ENCODE measurements around the gene FPGS.

The FPGS gene

DNA sequence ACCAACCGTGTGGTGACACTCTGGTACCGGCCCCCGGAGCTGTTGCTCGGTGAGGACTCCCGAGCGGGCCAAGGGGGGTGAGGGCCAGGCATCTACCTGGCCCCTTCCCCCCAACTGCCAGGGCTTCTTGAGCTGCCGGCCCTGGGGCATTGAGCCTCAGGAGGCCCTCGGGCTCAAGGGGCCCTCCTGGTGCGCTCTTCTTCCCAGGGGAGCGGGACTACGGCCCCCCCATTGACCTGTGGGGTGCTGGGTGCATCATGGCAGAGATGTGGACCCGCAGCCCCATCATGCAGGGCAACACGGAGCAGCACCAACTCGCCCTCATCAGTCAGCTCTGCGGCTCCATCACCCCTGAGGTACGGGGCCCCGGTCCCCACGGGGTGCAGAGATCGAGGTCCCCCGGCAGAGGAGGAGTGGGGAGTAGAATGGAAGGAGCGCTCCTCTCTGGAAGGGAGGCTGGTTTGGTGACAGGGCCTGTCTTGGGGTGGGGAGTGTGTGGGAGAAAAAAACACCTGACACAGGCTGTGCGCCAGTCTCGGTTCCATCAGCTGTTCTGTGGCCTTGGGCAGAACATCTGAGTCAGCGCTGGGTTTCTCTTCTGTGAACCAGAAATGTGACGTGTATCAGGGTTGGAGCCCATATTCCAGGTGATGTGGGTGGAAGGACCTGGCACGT is 14.2 kb upstream of the FPGS start:
- no peak for DNase-seq

DNA sequence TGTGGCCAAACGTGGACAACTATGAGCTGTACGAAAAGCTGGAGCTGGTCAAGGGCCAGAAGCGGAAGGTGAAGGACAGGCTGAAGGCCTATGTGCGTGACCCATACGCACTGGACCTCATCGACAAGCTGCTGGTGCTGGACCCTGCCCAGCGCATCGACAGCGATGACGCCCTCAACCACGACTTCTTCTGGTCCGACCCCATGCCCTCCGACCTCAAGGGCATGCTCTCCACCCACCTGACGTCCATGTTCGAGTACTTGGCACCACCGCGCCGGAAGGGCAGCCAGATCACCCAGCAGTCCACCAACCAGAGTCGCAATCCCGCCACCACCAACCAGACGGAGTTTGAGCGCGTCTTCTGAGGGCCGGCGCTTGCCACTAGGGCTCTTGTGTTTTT is 13.5 kb upstream of the FPGS start:
- no peak for DNase-seq

DNA sequence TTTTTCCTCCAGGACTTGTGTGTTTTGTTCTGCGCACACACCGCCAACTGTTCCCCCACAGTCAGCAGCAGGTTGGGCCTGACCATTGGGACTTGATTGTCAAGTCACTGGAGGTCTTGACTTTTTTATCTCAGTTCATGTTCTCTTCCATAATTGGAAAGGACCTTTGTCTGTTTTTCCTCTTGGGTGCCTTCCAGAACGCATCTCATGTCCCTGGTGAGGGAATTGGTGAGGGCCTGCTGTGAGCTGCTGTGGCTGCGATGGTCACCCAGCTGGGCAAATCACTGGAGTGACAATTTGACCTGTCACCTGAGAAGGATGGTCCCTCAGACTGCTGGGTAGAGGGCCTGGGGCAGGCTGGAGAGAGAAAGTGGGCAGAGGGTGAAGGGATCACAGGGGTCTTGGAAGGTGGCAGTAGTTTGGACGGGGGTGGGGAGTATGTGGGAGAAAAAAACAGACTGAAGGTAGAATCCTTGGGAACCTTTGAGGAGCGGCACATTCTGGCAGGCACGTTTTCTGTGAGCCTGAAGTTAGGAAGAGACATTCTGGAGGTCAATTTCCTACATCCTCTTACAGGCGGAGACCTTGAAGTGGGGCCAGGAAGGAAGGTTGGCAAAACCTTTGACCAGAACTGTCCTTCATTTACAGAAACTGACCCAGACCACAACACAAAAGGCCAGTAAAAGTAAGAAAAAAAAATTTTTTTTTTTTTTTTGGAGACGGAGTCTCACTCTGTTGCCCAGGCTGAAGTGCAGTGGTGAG is 12.4 kb upstream of the FPGS start:
- DNase-seq, result no peak

DNA sequence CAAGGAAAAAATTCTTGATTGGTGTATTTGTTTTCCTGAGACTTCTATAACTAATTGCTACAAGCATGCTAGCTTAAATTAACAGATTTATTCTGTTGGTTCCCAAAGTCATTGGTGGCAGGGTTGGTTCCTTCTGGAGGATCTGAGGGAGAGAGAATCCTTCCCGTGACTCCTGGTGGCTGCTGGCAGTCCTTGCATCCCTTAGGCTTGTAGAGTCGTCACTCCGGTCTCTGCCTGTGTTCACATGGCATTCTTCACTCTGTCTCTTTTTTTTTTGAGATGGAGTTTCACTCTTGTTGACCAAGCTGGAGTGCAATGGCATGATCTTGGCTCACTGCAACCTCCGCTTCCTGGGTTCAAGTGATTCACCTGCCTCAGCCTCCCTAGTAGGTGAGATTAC is 11.6 kb upstream of the FPGS start:
- no peak for DNase-seq

DNA sequence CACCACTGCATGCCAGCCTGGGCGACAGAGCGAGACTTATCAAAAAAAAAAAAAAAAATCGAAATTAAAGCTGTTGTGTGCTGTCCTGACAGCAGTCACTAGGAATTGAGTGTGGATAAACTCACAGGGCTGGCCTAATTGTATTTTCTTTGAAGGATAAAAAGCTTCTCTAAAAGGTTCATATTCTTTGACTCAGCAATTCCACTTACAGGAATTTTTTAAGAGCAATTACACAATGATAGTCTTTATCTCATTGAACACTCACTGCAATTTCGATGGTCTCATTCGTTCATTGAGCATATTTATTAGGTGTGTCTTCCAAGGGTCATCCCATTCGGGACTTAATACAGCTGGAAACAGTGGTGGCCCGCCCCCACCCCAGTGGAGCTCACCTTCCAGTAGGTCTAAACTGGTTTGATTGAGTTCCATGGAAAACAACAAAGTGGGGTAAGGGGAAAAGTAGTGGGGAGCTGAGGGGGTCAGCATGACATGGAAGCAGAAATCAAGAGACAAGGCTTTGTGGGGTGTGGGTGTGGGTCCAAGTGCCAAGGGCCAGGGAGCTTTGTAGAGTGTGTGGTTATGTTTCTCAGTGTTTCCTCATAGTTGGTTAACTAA is 10.2 kb upstream of the FPGS start:
- no peak for DNase-seq

DNA sequence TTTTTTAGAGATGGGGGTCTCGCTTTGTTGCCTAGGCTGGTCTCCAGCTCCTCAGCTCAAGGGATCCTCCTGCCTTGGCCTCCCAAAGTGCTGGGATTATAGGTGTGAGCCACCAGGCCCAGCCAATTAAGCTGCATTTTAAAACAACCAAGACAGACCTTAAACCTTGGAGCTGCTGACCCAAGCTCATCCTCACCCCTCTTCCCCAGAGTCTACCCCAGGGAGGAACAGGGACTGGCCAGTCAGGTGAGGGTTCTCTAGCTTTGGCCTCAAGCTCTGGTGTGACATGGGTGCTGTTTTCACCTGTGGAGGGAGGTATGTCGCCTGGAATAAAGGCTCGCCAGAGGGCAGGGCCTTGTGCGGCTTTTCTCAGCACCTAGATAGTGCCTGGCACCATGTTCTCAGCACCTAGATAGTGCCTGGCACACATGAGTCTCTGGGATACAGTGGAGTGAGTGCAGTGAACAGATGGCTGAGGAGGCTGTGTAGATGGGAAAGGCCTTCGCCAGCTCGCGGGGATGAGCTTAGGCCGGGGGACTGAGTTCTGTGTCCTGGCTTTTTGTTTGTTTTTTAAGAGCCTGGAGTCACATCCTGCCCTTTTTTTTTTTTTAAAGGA is 9.5 kb upstream of the FPGS start:
- DNase-seq, result no peak

DNA sequence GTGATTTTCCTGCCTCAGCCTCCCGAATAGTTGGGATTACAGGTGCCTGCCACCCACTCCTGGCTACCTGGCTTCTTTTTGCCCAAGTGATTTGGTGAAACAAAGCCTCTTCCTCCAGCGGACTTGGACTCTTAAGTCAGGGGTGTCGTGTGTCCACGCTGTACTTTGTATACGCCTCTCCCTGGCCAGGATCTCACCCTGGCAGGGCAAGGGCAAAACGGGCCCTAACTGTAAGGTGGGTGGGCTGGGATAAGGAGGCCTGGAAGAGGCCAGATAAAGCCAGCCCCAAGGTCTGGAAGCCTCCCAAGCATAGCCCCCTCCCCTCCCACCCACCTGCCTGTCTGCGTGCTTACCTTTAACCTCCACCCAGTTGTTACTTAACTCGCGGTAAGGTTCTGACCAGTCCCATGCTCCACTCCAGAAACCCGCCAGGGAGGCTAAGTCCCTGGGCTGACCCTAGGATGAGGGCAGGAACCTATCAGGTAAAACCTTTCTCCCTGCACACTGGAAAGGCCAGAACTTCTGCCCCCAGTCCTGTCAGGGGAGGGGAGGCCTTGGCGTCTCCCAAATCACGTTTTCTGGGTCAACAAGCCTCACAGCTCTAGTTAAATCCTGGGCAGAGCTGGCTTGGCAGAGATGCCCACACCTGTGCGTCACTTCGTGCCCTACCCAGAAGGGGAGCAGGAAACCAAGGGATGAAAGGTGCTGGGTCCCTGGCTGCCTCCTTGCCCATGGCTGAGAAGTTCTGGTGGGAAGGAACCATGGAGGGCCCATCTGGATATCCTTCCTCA is 8.5 kb upstream of the FPGS start:
- no peak for DNase-seq

DNA sequence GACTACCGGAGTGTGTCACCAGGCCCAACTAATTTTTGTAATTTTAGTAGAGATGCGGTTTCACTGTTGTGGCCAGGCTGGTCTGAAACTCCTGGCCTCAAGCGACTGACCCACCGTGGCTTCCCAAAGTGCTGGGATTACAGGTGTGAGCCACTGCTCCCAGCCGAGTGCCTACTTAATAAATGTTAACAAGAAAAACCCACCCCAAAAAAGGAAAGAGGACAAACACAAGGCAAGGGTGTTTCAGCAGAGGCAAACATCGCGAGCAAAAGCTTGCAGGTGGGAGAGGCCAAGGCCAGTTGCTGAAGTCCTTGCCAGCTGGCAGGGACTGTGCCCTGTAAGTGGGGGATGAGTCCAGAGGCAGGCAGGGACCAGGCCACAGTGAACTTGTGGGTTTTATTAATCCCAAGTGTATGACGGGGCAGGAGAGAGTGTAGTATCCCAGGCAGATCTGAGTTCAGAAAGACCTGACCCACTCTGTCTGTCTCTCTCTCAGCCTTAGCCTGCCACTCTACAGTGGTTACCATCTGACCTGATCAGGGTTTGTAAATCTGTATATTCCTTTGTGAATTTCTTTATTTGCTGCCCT is 6.4 kb upstream of the FPGS start:
- DNase-seq, result no peak

DNA sequence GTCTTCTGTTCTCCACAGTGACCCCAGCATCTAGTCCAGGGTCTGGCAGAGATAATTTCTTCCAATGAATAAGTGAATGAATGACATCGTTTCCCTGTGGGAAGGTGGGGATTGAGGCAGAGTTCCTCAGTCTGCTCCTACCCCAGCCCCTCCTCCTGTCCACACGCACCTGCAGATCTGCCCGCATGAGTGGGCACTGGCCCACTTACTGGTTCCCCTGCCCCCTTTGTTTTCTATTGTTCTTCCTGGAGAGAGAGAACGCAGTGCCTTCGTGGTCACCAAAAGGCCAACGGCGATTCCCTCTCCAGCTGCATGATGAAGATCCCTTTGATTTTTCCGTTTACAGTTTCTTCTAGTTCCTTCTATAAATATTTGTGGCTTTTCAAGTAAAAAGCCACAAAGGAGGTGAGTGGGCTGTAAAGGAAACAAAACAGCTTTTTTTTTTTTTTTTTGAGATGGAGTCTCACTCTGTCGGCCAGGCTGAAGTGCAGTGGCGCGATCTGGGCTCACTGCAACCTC is 5.8 kb upstream of the FPGS start:
- DNase-seq, result no peak

DNA sequence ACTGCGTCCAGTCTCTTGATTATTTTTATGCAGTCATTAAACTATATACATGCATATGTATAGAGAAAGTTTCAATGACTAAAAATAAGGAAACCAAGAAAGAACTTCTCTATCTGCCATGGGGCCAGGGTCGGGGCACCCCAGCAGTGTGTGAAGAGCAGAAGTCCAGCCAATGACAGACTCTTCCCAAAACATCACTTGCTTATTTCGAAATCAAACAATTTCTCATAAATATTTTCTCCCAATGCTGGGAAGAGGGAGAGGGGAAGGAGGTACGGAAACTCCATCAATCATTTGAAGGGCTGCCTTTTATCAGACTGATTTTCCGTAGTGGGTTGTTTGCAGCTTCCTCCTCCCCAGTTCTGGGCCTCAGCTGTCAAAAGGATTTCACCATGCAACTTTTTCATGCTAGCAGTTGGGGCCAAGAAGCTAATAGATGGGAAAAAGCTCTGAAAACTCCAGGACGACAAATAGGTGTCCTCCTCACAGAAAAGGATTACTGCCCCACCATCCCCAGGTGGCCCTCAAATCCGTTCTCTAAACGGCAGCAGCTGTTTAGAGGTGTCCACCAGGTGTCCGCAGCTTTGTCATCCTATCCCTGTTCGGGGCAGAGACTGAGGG is 617 bp upstream of the FPGS start:
- DNase-seq, result no peak

DNA sequence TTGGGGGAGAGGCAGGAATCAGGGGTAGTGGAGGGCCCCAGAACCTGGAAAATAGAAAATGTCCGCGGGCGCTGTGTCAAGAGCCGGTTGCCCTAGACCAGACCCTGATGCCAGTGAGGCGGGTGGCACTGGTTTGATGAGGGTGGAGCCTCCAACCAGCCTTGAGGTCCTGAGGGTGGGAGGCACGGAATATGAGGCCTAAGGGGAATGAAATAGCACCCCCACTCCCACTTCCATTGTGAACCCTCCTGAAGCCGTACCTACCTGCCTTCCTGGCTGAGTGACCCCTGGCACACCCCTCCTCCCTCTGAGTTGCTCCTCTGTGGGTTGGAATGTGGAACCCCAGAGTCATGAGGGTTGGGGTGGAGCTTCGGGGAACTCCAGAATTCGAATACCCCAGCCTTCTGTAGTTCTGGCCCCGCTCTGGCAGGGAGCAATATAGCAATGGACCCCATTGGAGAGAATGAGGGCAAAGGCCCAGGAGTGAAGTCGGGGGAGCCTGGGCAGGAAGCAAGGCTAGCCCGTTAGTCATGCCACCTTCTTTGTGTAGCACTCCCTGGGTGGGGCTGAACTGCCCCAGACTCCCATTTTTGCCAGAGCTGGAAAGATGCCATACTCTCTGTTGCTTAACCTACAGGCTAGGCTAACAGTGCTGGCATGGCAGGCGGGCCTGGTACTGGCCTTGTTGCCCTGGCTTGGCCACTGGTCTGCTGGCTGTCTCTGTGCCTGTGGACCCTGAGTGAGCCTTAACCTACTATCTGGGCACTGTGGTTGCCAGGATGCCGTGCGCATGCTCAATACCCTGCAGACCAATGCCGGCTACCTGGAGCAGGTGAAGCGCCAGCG is 1.0 kb downstream of the FPGS start:
- DNase-seq, result no peak

DNA sequence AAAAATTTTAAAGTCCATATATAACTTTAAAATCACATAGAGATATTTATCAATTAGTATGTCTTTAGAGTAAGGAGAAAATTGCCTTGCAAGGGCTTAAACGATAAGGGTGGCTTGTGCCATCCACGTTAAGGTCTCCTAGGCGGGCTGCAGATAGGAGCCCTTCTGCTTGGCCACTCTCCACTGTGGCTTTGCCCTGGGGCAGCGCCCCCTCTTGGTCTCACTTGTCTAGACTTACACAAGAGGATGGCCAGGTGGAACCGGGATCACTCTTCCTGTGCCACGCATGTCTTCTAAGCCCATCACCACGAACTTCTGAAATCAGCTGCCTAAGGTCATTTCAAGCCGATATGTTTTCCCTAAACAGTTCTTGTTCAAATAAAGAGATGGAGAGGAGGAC is 2.9 kb downstream of the FPGS start:
- DNase-seq, result peak; percentile 15

DNA sequence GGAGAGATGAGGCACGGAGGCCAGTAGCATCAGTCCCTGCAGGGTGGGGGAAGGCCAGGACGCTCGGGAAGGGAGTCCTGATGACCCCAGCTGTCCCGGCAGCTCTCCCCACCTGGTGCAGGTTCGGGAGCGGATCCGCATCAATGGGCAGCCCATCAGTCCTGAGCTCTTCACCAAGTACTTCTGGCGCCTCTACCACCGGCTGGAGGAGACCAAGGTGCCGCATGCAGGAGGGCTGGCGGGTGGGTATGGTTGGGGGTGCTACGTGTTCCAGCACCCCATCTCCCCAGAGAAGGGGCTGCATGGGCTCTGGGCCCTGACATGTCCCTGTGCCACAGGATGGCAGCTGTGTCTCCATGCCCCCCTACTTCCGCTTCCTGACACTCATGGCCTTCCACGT is 4.2 kb downstream of the FPGS start:
- DNase-seq, result no peak

DNA sequence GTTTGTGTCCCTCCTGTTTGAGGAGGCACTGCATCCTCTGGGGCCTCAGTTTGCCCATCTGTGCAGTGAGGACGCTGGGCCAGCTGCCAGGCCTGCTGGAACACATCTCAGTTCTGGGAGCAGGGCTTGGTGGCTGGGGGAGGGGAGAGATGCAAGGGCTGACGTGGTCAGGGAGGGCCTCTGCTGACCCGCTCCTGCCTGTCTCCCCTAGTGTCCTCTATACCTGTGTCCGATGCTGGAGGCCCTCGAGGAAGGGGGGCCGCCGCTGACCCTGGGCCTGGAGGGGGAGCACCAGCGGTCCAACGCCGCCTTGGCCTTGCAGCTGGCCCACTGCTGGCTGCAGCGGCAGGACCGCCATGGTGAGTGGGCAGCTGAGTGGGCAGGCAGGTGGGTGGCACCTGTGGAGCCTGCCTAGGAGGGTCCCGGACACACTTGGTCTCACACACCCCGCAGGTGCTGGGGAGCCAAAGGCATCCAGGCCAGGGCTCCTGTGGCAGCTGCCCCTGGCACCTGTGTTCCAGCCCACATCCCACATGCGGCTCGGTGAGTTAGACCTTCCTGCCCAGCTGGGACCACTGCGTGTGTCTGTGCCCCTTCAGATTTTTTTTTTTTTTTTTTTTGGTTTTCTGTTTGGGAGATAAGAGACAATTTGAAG is 5.8 kb downstream of the FPGS start:
- DNase-seq, result no peak

DNA sequence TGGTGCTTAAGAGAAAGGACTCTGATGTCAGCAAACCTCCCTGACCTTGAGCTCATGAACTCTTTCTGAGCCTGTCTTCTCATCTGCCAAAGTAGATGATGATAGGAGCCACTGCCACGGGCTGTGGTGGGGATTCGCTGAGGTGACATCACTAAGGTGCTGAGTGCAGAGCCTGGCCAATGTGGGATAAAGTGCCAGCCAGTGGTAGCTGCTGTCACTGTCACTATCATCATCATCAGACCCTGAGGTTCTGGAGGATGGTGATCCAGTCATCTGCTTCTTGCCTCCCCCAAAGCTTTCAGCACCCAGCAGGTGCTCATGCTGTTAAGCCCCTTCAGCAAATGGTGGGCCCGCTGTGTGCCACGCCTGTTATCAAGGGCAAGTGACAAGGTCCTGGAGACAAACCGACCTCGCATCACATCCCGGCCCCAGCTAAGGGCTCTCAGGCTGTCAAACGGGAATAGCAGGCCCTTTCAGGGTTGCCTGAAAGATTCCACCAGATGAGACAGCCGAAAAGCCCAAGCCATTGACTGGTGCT is 6.4 kb downstream of the FPGS start:
- no peak for DNase-seq

DNA sequence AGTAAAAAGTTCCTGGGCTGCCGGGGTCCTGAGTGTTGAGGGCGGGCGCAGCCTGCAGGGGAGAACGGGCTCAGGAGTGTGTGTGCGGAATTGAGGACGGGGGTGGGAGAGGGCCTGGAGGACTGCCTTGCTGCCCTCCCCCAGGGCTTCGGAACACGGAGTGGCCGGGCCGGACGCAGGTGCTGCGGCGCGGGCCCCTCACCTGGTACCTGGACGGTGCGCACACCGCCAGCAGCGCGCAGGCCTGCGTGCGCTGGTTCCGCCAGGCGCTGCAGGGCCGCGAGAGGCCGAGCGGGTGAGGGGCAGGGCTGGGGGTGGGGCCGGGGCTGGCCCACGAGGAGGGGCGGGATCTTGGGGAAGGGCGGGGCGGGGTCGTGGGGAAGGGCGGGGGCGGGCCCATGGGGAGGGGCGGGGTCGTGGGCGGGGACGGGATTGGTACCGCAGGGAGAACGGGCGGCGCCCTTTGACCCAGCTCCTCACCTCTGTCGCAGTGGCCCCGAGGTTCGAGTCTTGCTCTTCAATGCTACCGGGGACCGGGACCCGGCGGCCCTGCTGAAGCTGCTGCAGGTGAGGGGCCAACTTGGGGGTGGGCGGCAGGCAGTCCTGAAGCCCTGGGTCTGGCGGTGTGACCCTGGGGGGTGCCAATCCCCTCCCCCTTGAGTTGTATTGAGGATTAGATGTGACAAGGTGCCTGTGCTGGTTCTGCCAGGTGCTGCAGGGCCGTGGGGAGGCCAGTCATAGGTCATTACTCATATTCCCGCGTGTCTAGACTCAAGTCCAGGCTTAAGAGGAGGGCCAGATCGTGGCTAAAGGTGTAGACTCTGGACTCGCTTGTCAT is 7.1 kb downstream of the FPGS start:
- DNase-seq, result no peak

DNA sequence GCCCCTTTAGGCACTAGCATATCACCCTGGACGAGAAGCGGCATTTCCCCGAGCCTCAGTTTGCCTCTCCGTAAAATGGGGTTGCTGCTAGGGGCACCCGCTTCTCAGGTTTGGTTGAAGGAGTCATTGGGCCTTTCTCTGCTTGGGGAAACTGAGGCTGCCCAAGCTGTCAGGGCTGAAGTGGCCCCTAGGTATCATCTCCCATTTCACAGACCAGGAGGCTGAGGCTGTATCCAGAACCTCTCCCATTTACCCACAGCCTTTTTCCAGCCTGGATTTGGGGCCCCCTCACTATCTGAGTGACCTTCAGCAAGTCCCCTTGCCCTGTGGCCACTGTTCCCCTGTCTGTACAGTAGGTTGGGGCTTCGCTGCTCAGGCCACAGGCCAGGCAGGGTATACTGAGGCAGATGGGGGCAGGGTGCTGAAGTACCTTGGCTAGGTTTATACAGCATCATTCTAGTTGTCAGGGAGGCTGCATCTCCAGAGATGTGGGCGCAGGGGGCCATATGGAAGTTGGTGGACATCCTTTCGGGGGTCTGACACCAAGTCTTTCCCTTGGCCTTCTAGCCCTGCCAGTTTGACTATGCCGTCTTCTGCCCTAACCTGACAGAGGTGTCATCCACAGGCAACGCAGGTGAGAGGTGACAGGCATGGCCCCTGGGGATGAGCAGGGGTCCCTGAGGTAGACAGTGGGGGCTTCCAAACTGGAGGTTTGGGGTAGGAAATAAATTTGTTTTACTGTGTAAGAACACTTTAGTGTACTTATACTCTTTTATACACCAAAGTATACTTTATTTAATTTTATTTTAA is 7.9 kb downstream of the FPGS start:
- DNase-seq, result no peak

DNA sequence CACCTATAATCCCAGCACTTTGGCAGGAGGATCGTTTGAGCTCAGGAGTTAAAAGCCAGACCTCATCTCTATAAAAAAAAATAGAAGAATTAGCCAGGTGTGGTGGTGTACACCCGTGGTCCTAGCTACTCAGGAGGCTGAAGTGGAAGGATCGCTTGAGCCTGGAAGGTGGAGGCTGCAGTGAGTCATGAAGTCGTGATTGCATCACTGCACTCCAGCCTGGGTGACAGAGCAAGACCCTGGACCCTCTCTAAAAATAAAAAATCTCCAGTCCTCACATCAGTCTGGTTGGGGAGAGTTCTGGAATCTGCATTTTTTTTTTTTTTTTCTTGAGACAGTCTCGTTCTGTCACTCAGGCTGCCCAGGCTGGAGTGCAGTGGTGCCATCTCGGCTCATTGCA is 9.3 kb downstream of the FPGS start:
- no peak for DNase-seq
